Measurements from ENCODE around the gene VCL.

DNA sequence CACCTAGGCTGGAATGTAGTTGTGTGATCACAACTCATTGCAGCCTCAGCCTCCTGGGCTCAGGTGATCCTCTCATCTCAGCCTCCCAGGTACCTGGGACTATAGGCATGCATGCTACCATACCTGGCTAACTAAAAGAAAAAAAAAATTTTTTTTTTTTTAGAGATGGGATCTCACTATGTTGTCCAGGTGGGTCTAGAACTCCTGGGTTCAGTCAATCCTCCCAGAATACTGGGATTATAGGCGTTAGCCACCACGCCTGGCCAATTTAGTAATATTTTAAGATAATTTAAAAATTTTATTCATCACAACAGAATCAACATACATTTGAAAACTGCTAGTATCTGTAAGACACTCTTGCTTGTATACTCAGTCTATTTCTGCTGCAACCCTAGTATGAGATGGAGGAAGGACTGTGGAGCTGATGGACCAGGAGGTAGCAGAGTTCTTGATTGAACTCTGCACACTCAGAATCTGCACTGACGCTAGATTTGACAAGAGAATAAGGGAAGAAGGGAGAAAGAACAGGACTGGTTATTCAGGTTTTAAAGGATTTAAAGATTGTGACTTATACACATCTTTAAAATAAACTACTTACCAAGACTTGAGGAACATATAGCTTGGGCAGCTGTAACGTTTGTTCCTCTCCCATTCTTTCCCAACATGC is 57.6 kb downstream of the VCL start:
- TF ChIP-seq SIN3A (IDR thresholded peaks at IDR 0.05; ENCODE audit: low read depth) (no peak), RAD21 (IDR thresholded peaks at IDR 0.05; ENCODE audit: low read depth) (no peak), POLR2A (IDR thresholded peaks at IDR 0.05; ENCODE audit: borderline replicate concordance, extremely low read depth, insufficient read depth, insufficient read length) (no peak), JUND (IDR thresholded peaks at IDR 0.05) (no peak), CEBPB (IDR thresholded peaks at IDR 0.05; ENCODE audit: low read depth) (no peak), POLR2AphosphoS5 (IDR thresholded peaks at IDR 0.05; ENCODE audit: low read depth, low read length) (no peak), ZNF274 (IDR thresholded peaks at IDR 0.05; ENCODE audit: low read depth, low read length) (no peak), EZH2 (IDR thresholded peaks at IDR 0.05) (no peak), FOSL1 (IDR thresholded peaks at IDR 0.05; ENCODE audit: low read depth) (no peak)
- TF ChIP-seq, protein P1, sequence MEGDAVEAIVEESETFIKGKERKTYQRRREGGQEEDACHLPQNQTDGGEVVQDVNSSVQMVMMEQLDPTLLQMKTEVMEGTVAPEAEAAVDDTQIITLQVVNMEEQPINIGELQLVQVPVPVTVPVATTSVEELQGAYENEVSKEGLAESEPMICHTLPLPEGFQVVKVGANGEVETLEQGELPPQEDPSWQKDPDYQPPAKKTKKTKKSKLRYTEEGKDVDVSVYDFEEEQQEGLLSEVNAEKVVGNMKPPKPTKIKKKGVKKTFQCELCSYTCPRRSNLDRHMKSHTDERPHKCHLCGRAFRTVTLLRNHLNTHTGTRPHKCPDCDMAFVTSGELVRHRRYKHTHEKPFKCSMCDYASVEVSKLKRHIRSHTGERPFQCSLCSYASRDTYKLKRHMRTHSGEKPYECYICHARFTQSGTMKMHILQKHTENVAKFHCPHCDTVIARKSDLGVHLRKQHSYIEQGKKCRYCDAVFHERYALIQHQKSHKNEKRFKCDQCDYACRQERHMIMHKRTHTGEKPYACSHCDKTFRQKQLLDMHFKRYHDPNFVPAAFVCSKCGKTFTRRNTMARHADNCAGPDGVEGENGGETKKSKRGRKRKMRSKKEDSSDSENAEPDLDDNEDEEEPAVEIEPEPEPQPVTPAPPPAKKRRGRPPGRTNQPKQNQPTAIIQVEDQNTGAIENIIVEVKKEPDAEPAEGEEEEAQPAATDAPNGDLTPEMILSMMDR (IDR thresholded peaks at IDR 0.05 in 2 of 3, conservative IDR thresholded peaks at IDR 0.05 in 1 of 3; ENCODE audit: borderline replicate concordance in 1 of 3, insufficient read depth in 1 of 3, low read depth in 2 of 3, low read length in 2 of 3): no peak
- TF ChIP-seq, protein P2, sequence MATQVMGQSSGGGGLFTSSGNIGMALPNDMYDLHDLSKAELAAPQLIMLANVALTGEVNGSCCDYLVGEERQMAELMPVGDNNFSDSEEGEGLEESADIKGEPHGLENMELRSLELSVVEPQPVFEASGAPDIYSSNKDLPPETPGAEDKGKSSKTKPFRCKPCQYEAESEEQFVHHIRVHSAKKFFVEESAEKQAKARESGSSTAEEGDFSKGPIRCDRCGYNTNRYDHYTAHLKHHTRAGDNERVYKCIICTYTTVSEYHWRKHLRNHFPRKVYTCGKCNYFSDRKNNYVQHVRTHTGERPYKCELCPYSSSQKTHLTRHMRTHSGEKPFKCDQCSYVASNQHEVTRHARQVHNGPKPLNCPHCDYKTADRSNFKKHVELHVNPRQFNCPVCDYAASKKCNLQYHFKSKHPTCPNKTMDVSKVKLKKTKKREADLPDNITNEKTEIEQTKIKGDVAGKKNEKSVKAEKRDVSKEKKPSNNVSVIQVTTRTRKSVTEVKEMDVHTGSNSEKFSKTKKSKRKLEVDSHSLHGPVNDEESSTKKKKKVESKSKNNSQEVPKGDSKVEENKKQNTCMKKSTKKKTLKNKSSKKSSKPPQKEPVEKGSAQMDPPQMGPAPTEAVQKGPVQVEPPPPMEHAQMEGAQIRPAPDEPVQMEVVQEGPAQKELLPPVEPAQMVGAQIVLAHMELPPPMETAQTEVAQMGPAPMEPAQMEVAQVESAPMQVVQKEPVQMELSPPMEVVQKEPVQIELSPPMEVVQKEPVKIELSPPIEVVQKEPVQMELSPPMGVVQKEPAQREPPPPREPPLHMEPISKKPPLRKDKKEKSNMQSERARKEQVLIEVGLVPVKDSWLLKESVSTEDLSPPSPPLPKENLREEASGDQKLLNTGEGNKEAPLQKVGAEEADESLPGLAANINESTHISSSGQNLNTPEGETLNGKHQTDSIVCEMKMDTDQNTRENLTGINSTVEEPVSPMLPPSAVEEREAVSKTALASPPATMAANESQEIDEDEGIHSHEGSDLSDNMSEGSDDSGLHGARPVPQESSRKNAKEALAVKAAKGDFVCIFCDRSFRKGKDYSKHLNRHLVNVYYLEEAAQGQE (IDR thresholded peaks at IDR 0.05; ENCODE audit: low read depth): no peak

Measured in HCT116 (cell line).